CD14-positive monocyte (primary cell): ENCODE measurements around the gene GMCL1. TPM values are rescaled to one million over a fixed set of nuclear protein-coding genes. Genes with fewer than 3 reads are reported as not detected.

Source experiments
- DNase-seq, 3 donors: peaks; one replicate each; pipeline ENCODE4 v3.0.0-alpha.2; 2011 to 2022
- H2AFZ ChIP-seq: 2 replicates; pipeline ENCODE4 v1.6.0; 2012; ENCODE audit warnings: mild to moderate bottlenecking, low read depth, low read length, inconsistent platforms; ENCODE audit not compliant: insufficient read depth, poor library complexity, severe bottlenecking
- H3K27ac ChIP-seq, 2 donors: 1 replicate in 1 of 2; 2 replicates in 1 of 2; pipeline ENCODE4 v1.5.1; 2012 to 2013; ENCODE audit warnings: low read length in 2 of 2, control low read depth in 1 of 2, inconsistent platforms in 1 of 2, low read depth in 1 of 2, mild to moderate bottlenecking in 1 of 2
- H3K27me3 ChIP-seq, 2 donors: one replicate each; pipeline versions ENCODE4 v1.6.0 to v1.6.1; 2011 to 2013; ENCODE audit warnings: low read length in 2 of 2; ENCODE audit not compliant: control insufficient read depth in 2 of 2, insufficient read depth in 2 of 2
- H3K36me3 ChIP-seq, 2 donors: replicated peaks in 1 of 2; 1 replicate in 1 of 2; 2 replicates in 1 of 2; pipeline versions ENCODE4 v1.5.1 to v1.6.1; 2012 to 2013; ENCODE audit warnings: low read length in 2 of 2, control low read depth in 1 of 2, inconsistent platforms in 1 of 2, mild to moderate bottlenecking in 1 of 2; ENCODE audit not compliant: insufficient read depth in 2 of 2, control insufficient read depth in 1 of 2
- H3K4me1 ChIP-seq, 2 donors: 1 replicate in 1 of 2; 2 replicates in 1 of 2; pipeline versions ENCODE4 v1.5.1 to v1.6.1; 2012 to 2013; ENCODE audit warnings: low read length in 2 of 2, control low read depth in 1 of 2, inconsistent platforms in 1 of 2, mild to moderate bottlenecking in 1 of 2, moderate library complexity in 1 of 2; ENCODE audit not compliant: insufficient read depth in 2 of 2, control insufficient read depth in 1 of 2
- H3K4me2 ChIP-seq: replicated peaks from 2 replicates; pipeline ENCODE3; 2012; ENCODE audit warnings: low read length, moderate library complexity, mild to moderate bottlenecking; ENCODE audit not compliant: poor library complexity, severe bottlenecking; ENCODE audit errors: extremely low read depth
- H3K4me3 ChIP-seq, 3 experiments: fragments of 200-600 bp in 1 of 3; sonication (generic) in 1 of 3; replicated peaks in 1 of 3; 1 replicate in 2 of 3; 2 replicates in 1 of 3; pipeline ENCODE4 v1.5.1; 2011 to 2013; ENCODE audit warnings: low read length in 3 of 3, mild to moderate bottlenecking in 3 of 3, control low read depth in 2 of 3, low read depth in 2 of 3, inconsistent platforms in 1 of 3, moderate library complexity in 1 of 3
- H3K79me2 ChIP-seq: 2 replicates; pipeline ENCODE4 v1.6.0; 2012; ENCODE audit warnings: mild to moderate bottlenecking, control low read depth, inconsistent platforms, low read length, moderate library complexity; ENCODE audit not compliant: insufficient read depth
- H3K9ac ChIP-seq: 2 replicates; pipeline ENCODE4 v1.6.0; 2017; ENCODE audit warnings: low read length, mild to moderate bottlenecking; ENCODE audit not compliant: insufficient read depth, poor library complexity, severe bottlenecking
- H3K9me3 ChIP-seq, 2 donors: replicated peaks in 1 of 2; 1 replicate in 1 of 2; 2 replicates in 1 of 2; pipeline versions ENCODE4 v1.5.1 to v1.6.1; 2012 to 2013; ENCODE audit warnings: low read length in 2 of 2, control low read depth in 1 of 2; ENCODE audit not compliant: control insufficient read depth in 1 of 2, insufficient read depth in 1 of 2
- H4K20me1 ChIP-seq: 2 replicates; pipeline ENCODE4 v1.6.0; 2012; ENCODE audit warnings: mild to moderate bottlenecking, low read length, control low read depth, moderate library complexity; ENCODE audit not compliant: insufficient read depth
- H3K27ac Mint-ChIP-seq, 7 donors: one replicate each; pipeline ENCODE4 v1.8.0; 2020; ENCODE audit warnings: mild to moderate bottlenecking in 7 of 7, mixed read lengths in 7 of 7, moderate library complexity in 6 of 7, inconsistent platforms in 2 of 7
- H3K27me3 Mint-ChIP-seq, 3 donors: one replicate each; pipeline ENCODE4 v1.8.0; 2021 to 2022; ENCODE audit warnings: low read depth in 3 of 3, mild to moderate bottlenecking in 3 of 3, mixed read lengths in 3 of 3, moderate library complexity in 3 of 3, inconsistent platforms in 1 of 3
- H3K36me3 Mint-ChIP-seq, 2 donors: one replicate each; pipeline ENCODE4 v1.8.0; 2020; ENCODE audit warnings: mixed read lengths in 2 of 2, inconsistent platforms in 1 of 2, mild to moderate bottlenecking in 1 of 2
- H3K4me1 Mint-ChIP-seq: one replicate; pipeline ENCODE4 v1.8.0; 2020; ENCODE audit warnings: mild to moderate bottlenecking, mixed read lengths
- H3K4me3 Mint-ChIP-seq, 2 donors: one replicate each; pipeline ENCODE4 v1.8.0; 2020; ENCODE audit warnings: mild to moderate bottlenecking in 2 of 2, mixed read lengths in 2 of 2, moderate library complexity in 1 of 2
- H3K9me3 Mint-ChIP-seq, 7 donors: one replicate each; pipeline ENCODE4 v1.8.0; 2020 to 2022; ENCODE audit warnings: mixed read lengths in 7 of 7, mild to moderate bottlenecking in 6 of 7, moderate library complexity in 6 of 7, inconsistent platforms in 2 of 7
- CTCF ChIP-seq: fragments of 200-600 bp; IDR thresholded peaks from one replicate; pipeline ENCODE4 v1.8.0; 2022; ENCODE audit warnings: antibody characterized with exemption, mild to moderate bottlenecking
- WGBS: methylation state at CpG from one replicate; pipeline ENCODE4 v1.1.5; 2013; ENCODE audit warnings: missing lambda C conversion rate; ENCODE audit not compliant: insufficient coverage; 5-methylcytosine and 5-hydroxymethylcytosine counted together
- intact Hi-C, 2 donors: fragments of 100-400 bp; cut with micrococcal nuclease; formaldehyde crosslinking; loops; one replicate each; pipeline versions ENCODE4 v1.15.0 to v1.15.1; 2023
- polyA minus RNA-seq: library from RNA; depleted of rRNA, polyadenylated mRNA; stranded (reverse); fragments of >200 nt; gene quantifications from 2 replicates; pipeline ENCODE4 v1.2.3, GENCODE V29; 2012
- polyA plus RNA-seq, 3 donors: library from polyadenylated mRNA; depleted of rRNA in 1 of 3; unstranded in 2 of 3; stranded (reverse) in 1 of 3; fragments of 300-500 nt in 2 of 3; fragments of >200 nt in 1 of 3; fragmentation: Illumina TruSeq in 2 of 3; gene quantifications; 1 replicate in 2 of 3; 2 replicates in 1 of 3; pipeline ENCODE4 v1.2.3, GENCODE V29; 2012 to 2021
- total RNA-seq, 12 experiments: library from RNA in 1 of 12; stranded (reverse) in 1 of 12; fragments of 120-200 nt in 1 of 12; gene quantifications; one replicate each; pipeline ENCODE4 v1.2.4 and lab custom pipeline; 2013 to 2026; ENCODE audit warnings: mixed read lengths in 6 of 12, inconsistent platforms in 1 of 12

Gene GMCL1
- total RNA-seq (2013): 7.1 TPM
- polyA plus RNA-seq (10 to 100 TPM in 1 of 3 donors, 1 to 10 TPM in 2; 4.4 to 15.1 (median 9.4) TPM), polyA minus RNA-seq (2.5 and 3.0 TPM in 2 replicates), total RNA-seq (lab: John Stamatoyannopoulos, UW) (1.6 to 18.9 (median 13.0) reads per million in 11 experiments)

GRCh38 chr2:69829256-69830044, at the start of gene GMCL1:
TSS of gene GMCL1 (plus strand) at chr2:69829660. CDS start at chr2:69829893, 233 bp downstream.
- Histone ChIP-seq H3K9me3 (no peaks in the 10 kb centered on the region), H3K79me2 (peaks cover 50% of the 10 kb centered on the region), H3K27ac (peak within 1 kb of the TSS; percentile 71 to 98), H3K9ac (peak within 1 kb of the TSS; percentile 80), H2AFZ (peak within 1 kb of the TSS; percentile 100), H3K36me3 (no peaks in the 10 kb centered on the region), H4K20me1 (peaks cover 7% of the 10 kb centered on the region), H3K4me1 (peaks cover 22 to 31% of the 10 kb centered on the region in 2 donors), H3K4me3 (peak within 1 kb of the TSS; percentile 67 to 88 (median 82)), H3K4me2 (peak within 1 kb of the TSS; percentile 98), H3K27me3 (no peaks in the 10 kb centered on the region)
- no peak for TF ChIP-seq CTCF
- H3K4me3 Mint-ChIP-seq: peak within 1 kb of the TSS; percentile 87 to 95
- intact Hi-C loops: no loop called here
- under 1% methylated on average over 67 of the region's 74 CpGs for WGBS
- peaks cover 3 to 9% of the 10 kb centered on the region in 2 donors for H3K36me3 Mint-ChIP-seq
- peak; percentile 95 to 97 (median 97) for DNase-seq
- H3K27me3 Mint-ChIP-seq: no peaks in the 10 kb centered on the region
- peak within 1 kb of the TSS; percentile 88 to 94 (median 92) for H3K27ac Mint-ChIP-seq
- H3K9me3 Mint-ChIP-seq: peaks cover 0 to 3% (median 0%) of the 10 kb centered on the region in 7 donors
- H3K4me1 Mint-ChIP-seq: peaks cover 29% of the 10 kb centered on the region

GRCh38 chr2:69780921-69781320, 48.5 kb upstream of the GMCL1 start:
- Mint-ChIP-seq H3K9me3 (peaks cover 0 to 9% (median 5%) of the 10 kb centered on the region in 7 donors), H3K27ac (peak overlapping the region in 1 of 7 donors; percentile 66), H3K36me3 (peaks cover 23 to 25% of the 10 kb centered on the region in 2 donors), H3K4me1 (peaks cover 28% of the 10 kb centered on the region), H3K4me3 (no peak overlapping the region), H3K27me3 (peaks cover 0 to 2% (median 2%) of the 10 kb centered on the region in 3 donors)
- DNase-seq: no peak
- H3K4me2 ChIP-seq: no peak overlapping the region
- H4K20me1 ChIP-seq: no peaks in the 10 kb centered on the region
- no peak overlapping the region for H3K4me3 ChIP-seq
- TF ChIP-seq CTCF: no peak
- no peak overlapping the region for H2AFZ ChIP-seq
- H3K9me3 ChIP-seq: peaks cover 0 to 7% of the 10 kb centered on the region in 2 donors
- H3K4me1 ChIP-seq: peaks cover 5 to 6% of the 10 kb centered on the region in 2 donors
- H3K79me2 ChIP-seq: no peaks in the 10 kb centered on the region
- intact Hi-C loops: no loop called here
- WGBS: 43% methylated on average over 1 of the region's 5 CpGs
- H3K27ac ChIP-seq: no peak overlapping the region
- H3K36me3 ChIP-seq: peaks cover 0 to 14% of the 10 kb centered on the region in 2 donors
- no peak overlapping the region for H3K9ac ChIP-seq
- no peaks in the 10 kb centered on the region for H3K27me3 ChIP-seq
